HEK293T (cell line): ENCODE results near the gene TPRKB.

ENCODE experiments used
- ARNT ChIP-seq: fragments of 450-650 bp; IDR thresholded peaks from 2 replicates; pipeline ENCODE4 v1.6.1; 2017; ENCODE audit warnings: mild to moderate bottlenecking
- CTBP1 ChIP-seq: fragments of 450-650 bp; IDR thresholded peaks from 2 replicates; pipeline ENCODE4 v1.6.1; 2016; ENCODE audit warnings: borderline replicate concordance
- FOXA1 ChIP-seq: fragments of 450-650 bp; IDR thresholded peaks from 2 replicates; pipeline ENCODE4 v1.6.1; 2016; ENCODE audit warnings: mild to moderate bottlenecking
- FOXK2 ChIP-seq: fragments of 450-650 bp; IDR thresholded peaks from 2 replicates; pipeline ENCODE4 v1.6.1; 2016; ENCODE audit warnings: mild to moderate bottlenecking
- FOXM1 ChIP-seq: fragments of 450-650 bp; IDR thresholded peaks from 2 replicates; pipeline ENCODE4 v1.6.1; 2017; ENCODE audit warnings: mild to moderate bottlenecking, borderline replicate concordance
- L3MBTL2 ChIP-seq: fragments of 450-650 bp; conservative IDR thresholded peaks from 2 replicates; pipeline ENCODE4 v1.6.1; 2016; ENCODE audit warnings: mild to moderate bottlenecking
- NFRKB ChIP-seq: fragments of 450-650 bp; IDR thresholded peaks from 2 replicates; pipeline ENCODE4 v1.6.1; 2016; ENCODE audit warnings: mild to moderate bottlenecking, moderate library complexity
- SUZ12 ChIP-seq: fragments of 450-650 bp; IDR thresholded peaks from 2 replicates; pipeline ENCODE4 v1.6.1; 2016; ENCODE audit warnings: mild to moderate bottlenecking
- TARDBP ChIP-seq: fragments of 450-650 bp; IDR thresholded peaks from 2 replicates; pipeline ENCODE4 v1.6.1; 2016
- ZNF384 ChIP-seq: fragments of 450-650 bp; IDR thresholded peaks from 2 replicates; pipeline ENCODE4 v1.6.1; 2016

DNA sequence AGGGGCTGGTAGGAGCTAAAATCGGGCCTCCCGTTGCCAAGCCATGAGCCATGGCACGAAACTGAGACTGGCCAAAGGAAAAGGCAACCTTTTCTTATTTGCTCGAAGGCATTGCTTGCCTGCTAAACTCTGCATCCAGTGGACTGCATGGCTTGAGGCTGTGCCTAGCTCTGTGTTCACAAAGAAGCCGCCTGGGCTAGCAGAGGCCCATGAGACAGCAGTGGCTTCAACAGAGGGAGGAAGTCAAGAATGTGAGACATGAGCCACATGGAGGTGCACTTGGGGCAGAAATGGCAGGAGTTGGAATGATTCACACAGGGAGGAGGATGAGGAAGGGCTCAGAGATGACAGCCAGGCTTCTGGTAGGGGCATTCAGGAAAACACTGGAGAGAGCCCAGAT is 33.5 kb downstream of the TPRKB start:
- no peak for TF ChIP-seq L3MBTL2
- no peak for TF ChIP-seq ZNF384
- TF ChIP-seq TARDBP, result no peak
- no peak for TF ChIP-seq SUZ12
- no peak for TF ChIP-seq NFRKB
- no peak for TF ChIP-seq FOXM1
- no peak for TF ChIP-seq FOXA1
- TF ChIP-seq CTBP1, result no peak
- TF ChIP-seq FOXK2, result no peak
- no peak for TF ChIP-seq ARNT
